ENCODE results near the gene TCEAL9. TPM values are rescaled to one million over a fixed set of nuclear protein-coding genes. Genes with fewer than 3 reads are reported as not detected.

Gene TCEAL9
- total RNA-seq, 5 donors from 2014 or later (not counting 1 experiment from before 2014, with no cell fraction given): 0.65 to 1.7 (median 1.3) TPM; not detected in 1

GRCh38 chrX:103393487-103393886, 37.2 kb downstream of the TCEAL9 start:
- peaks cover 0 to 4% (median 0%) of the 10 kb centered on the region in 3 donors for H3K4me1 Mint-ChIP-seq
- H3K4me1 ChIP-seq (ENCODE audit: control insufficient read depth in 1 of 2, extremely low read depth in 1 of 2, insufficient read depth in 2 of 2, low read length in 2 of 2): no peaks in the 10 kb centered on the region
- no peak overlapping the region for H3K4me3 ChIP-seq (ENCODE audit: control insufficient read depth in 1 of 2, extremely low read depth in 1 of 2, low read length in 1 of 2)
- peaks cover 8 to 29% of the 10 kb centered on the region in 2 donors for H3K27me3 Mint-ChIP-seq
- H3K27ac ChIP-seq (ENCODE audit: low read length): no peak overlapping the region
- H3K27ac Mint-ChIP-seq: no peak overlapping the region
- H3K36me3 ChIP-seq (ENCODE audit: control insufficient read depth in 2 of 2, extremely low read depth in 1 of 2, insufficient read depth in 1 of 2, low read length in 1 of 2): no peaks in the 10 kb centered on the region
- no peaks in the 10 kb centered on the region for H3K9me3 Mint-ChIP-seq
- no peaks in the 10 kb centered on the region for H3K36me3 Mint-ChIP-seq
- no peaks in the 10 kb centered on the region for H3K27me3 ChIP-seq (replicated peaks in 1 of 2; ENCODE audit: control insufficient read depth in 2 of 2, extremely low read depth in 1 of 2, insufficient read depth in 2 of 2, low read length in 1 of 2)
- ChIA-PET POLR2A (no interaction called here), CTCF (no interaction called here)
- no peak for DNase-seq
- no peaks in the 10 kb centered on the region for H3K9me3 ChIP-seq
- 80% methylated on average over 1 of the region's 3 CpGs for WGBS (ENCODE audit: insufficient coverage)
- ATAC-seq (replicated peaks in 1 of 4): no peak
- H3K4me3 Mint-ChIP-seq: no peak overlapping the region

- H3K36me3 Mint-ChIP-seq: no peaks in the 10 kb centered on the region
- Histone ChIP-seq H3K4me1 (ENCODE audit: control insufficient read depth in 1 of 2, extremely low read depth in 1 of 2, insufficient read depth in 2 of 2, low read length in 2 of 2) (no peaks in the 10 kb centered on the region), H3K36me3 (ENCODE audit: control insufficient read depth in 2 of 2, extremely low read depth in 1 of 2, insufficient read depth in 1 of 2, low read length in 1 of 2) (no peaks in the 10 kb centered on the region), H3K27ac (ENCODE audit: low read length) (no peak overlapping the region), H3K4me3 (ENCODE audit: control insufficient read depth in 1 of 2, extremely low read depth in 1 of 2, low read length in 1 of 2) (no peak overlapping the region), H3K9me3 (no peaks in the 10 kb centered on the region), H3K27me3 (replicated peaks in 1 of 2; ENCODE audit: control insufficient read depth in 2 of 2, extremely low read depth in 1 of 2, insufficient read depth in 2 of 2, low read length in 1 of 2) (no peaks in the 10 kb centered on the region)
- WGBS (ENCODE audit: insufficient coverage): no CpG with 5 or more reads among the region's 5 CpGs
- no peaks in the 10 kb centered on the region for H3K4me1 Mint-ChIP-seq
- no peaks in the 10 kb centered on the region for H3K9me3 Mint-ChIP-seq
- ChIA-PET POLR2A (no interaction called here), CTCF (no interaction called here)
- H3K27ac Mint-ChIP-seq: no peak overlapping the region
- ATAC-seq (replicated peaks in 1 of 4): no peak
- H3K27me3 Mint-ChIP-seq: peaks cover 0 to 20% of the 10 kb centered on the region in 2 donors
- no peak for DNase-seq
- no peak overlapping the region for H3K4me3 Mint-ChIP-seq
Measured at GRCh38 chrX:103396186-103396585, 39.9 kb downstream of the TCEAL9 start.

GRCh38 chrX:103396660-103397059, 40.4 kb downstream of the TCEAL9 start:
- peaks cover 0 to 18% of the 10 kb centered on the region in 2 donors for H3K27me3 Mint-ChIP-seq
- POLR2A ChIA-PET: no interaction called here
- WGBS (ENCODE audit: insufficient coverage): 17% methylated on average over 1 of the region's 2 CpGs
- Histone ChIP-seq H3K4me3 (ENCODE audit: control insufficient read depth in 1 of 2, extremely low read depth in 1 of 2, low read length in 1 of 2) (no peak overlapping the region), H3K27ac (ENCODE audit: low read length) (no peak overlapping the region), H3K36me3 (ENCODE audit: control insufficient read depth in 2 of 2, extremely low read depth in 1 of 2, insufficient read depth in 1 of 2, low read length in 1 of 2) (no peaks in the 10 kb centered on the region), H3K4me1 (ENCODE audit: control insufficient read depth in 1 of 2, extremely low read depth in 1 of 2, insufficient read depth in 2 of 2, low read length in 2 of 2) (no peaks in the 10 kb centered on the region), H3K27me3 (replicated peaks in 1 of 2; ENCODE audit: control insufficient read depth in 2 of 2, extremely low read depth in 1 of 2, insufficient read depth in 2 of 2, low read length in 1 of 2) (no peaks in the 10 kb centered on the region), H3K9me3 (no peaks in the 10 kb centered on the region)
- no peaks in the 10 kb centered on the region for H3K36me3 Mint-ChIP-seq
- H3K27ac Mint-ChIP-seq: no peak overlapping the region
- CTCF ChIA-PET: no interaction called here
- ATAC-seq (replicated peaks in 1 of 4) (no peak), DNase-seq (no peak)
- no peak overlapping the region for H3K4me3 Mint-ChIP-seq
- no peaks in the 10 kb centered on the region for H3K4me1 Mint-ChIP-seq
- no peaks in the 10 kb centered on the region for H3K9me3 Mint-ChIP-seq

- CTCF ChIA-PET: no interaction called here
- no CpG with 5 or more reads among the region's 4 CpGs for WGBS (ENCODE audit: insufficient coverage)
- no peak for DNase-seq
- POLR2A ChIA-PET: interaction anchor here in 1 of 2 donors (0.7 kb wide), 1 partner anchor 214 kb away, joined by 3 read pairs; no protein-coding TSS in a partner anchor
- Histone ChIP-seq H3K36me3 (ENCODE audit: control insufficient read depth in 2 of 2, extremely low read depth in 1 of 2, insufficient read depth in 1 of 2, low read length in 1 of 2) (no peaks in the 10 kb centered on the region), H3K27ac (ENCODE audit: low read length) (no peak overlapping the region), H3K27me3 (replicated peaks in 1 of 2; ENCODE audit: control insufficient read depth in 2 of 2, extremely low read depth in 1 of 2, insufficient read depth in 2 of 2, low read length in 1 of 2) (no peaks in the 10 kb centered on the region), H3K4me3 (ENCODE audit: control insufficient read depth in 1 of 2, extremely low read depth in 1 of 2, low read length in 1 of 2) (no peak overlapping the region), H3K4me1 (ENCODE audit: control insufficient read depth in 1 of 2, extremely low read depth in 1 of 2, insufficient read depth in 2 of 2, low read length in 2 of 2) (no peaks in the 10 kb centered on the region), H3K9me3 (no peaks in the 10 kb centered on the region)
- H3K4me1 Mint-ChIP-seq: no peaks in the 10 kb centered on the region
- no peaks in the 10 kb centered on the region for H3K36me3 Mint-ChIP-seq
- ATAC-seq (replicated peaks in 1 of 4): no peak
- H3K9me3 Mint-ChIP-seq: no peaks in the 10 kb centered on the region
- H3K27me3 Mint-ChIP-seq: peaks cover 0 to 18% of the 10 kb centered on the region in 2 donors
- no peak overlapping the region for H3K4me3 Mint-ChIP-seq
- H3K27ac Mint-ChIP-seq: no peak overlapping the region
Measured at GRCh38 chrX:103397707-103398106, 41.4 kb downstream of the TCEAL9 start.

GRCh38 chrX:103398421-103398864, 42.1 kb downstream of the TCEAL9 start:
- Histone ChIP-seq H3K9me3 (no peaks in the 10 kb centered on the region), H3K4me3 (ENCODE audit: control insufficient read depth in 1 of 2, extremely low read depth in 1 of 2, low read length in 1 of 2) (no peak overlapping the region), H3K27me3 (replicated peaks in 1 of 2; ENCODE audit: control insufficient read depth in 2 of 2, extremely low read depth in 1 of 2, insufficient read depth in 2 of 2, low read length in 1 of 2) (no peaks in the 10 kb centered on the region), H3K36me3 (ENCODE audit: control insufficient read depth in 2 of 2, extremely low read depth in 1 of 2, insufficient read depth in 1 of 2, low read length in 1 of 2) (no peaks in the 10 kb centered on the region), H3K4me1 (ENCODE audit: control insufficient read depth in 1 of 2, extremely low read depth in 1 of 2, insufficient read depth in 2 of 2, low read length in 2 of 2) (no peaks in the 10 kb centered on the region), H3K27ac (ENCODE audit: low read length) (no peak overlapping the region)
- Mint-ChIP-seq H3K9me3 (no peaks in the 10 kb centered on the region), H3K27ac (no peak overlapping the region), H3K36me3 (no peaks in the 10 kb centered on the region), H3K27me3 (peaks cover 0 to 18% of the 10 kb centered on the region in 2 donors), H3K4me1 (no peaks in the 10 kb centered on the region), H3K4me3 (no peak overlapping the region)
- CTCF ChIA-PET: no interaction called here
- POLR2A ChIA-PET: no interaction called here
- WGBS (ENCODE audit: insufficient coverage): 0% methylated on average over 1 of the region's 1 CpG
- DNase-seq (no peak), ATAC-seq (replicated peaks in 1 of 4) (no peak)

GRCh38 chrX:103399744-103400143, 43.4 kb downstream of the TCEAL9 start:
- Mint-ChIP-seq H3K9me3 (no peaks in the 10 kb centered on the region), H3K4me3 (no peak overlapping the region), H3K27ac (no peak overlapping the region), H3K4me1 (peaks cover 5 to 8% (median 7%) of the 10 kb centered on the region in 3 donors), H3K27me3 (peaks cover 0 to 23% of the 10 kb centered on the region in 2 donors), H3K36me3 (no peaks in the 10 kb centered on the region)
- Histone ChIP-seq H3K36me3 (ENCODE audit: control insufficient read depth in 2 of 2, extremely low read depth in 1 of 2, insufficient read depth in 1 of 2, low read length in 1 of 2) (no peaks in the 10 kb centered on the region), H3K27me3 (replicated peaks in 1 of 2; ENCODE audit: control insufficient read depth in 2 of 2, extremely low read depth in 1 of 2, insufficient read depth in 2 of 2, low read length in 1 of 2) (peaks cover 0 to 1% of the 10 kb centered on the region in 2 experiments), H3K27ac (ENCODE audit: low read length) (no peak overlapping the region), H3K4me3 (ENCODE audit: control insufficient read depth in 1 of 2, extremely low read depth in 1 of 2, low read length in 1 of 2) (no peak overlapping the region), H3K4me1 (ENCODE audit: control insufficient read depth in 1 of 2, extremely low read depth in 1 of 2, insufficient read depth in 2 of 2, low read length in 2 of 2) (peaks cover 0 to 4% of the 10 kb centered on the region in 2 experiments), H3K9me3 (no peaks in the 10 kb centered on the region)
- no peak for ATAC-seq (replicated peaks in 1 of 4)
- CTCF ChIA-PET: no interaction called here
- POLR2A ChIA-PET: no interaction called here
- no peak for DNase-seq
- WGBS (ENCODE audit: insufficient coverage): no CpG with 5 or more reads among the region's 1 CpG

GRCh38 chrX:103400931-103401330, 44.6 kb downstream of the TCEAL9 start:
- no peak overlapping the region for H3K4me3 ChIP-seq (ENCODE audit: control insufficient read depth in 1 of 2, extremely low read depth in 1 of 2, low read length in 1 of 2)
- WGBS (ENCODE audit: insufficient coverage): no CpG with 5 or more reads among the region's 1 CpG
- H3K27ac ChIP-seq (ENCODE audit: low read length): no peak overlapping the region
- no peak overlapping the region for H3K4me3 Mint-ChIP-seq
- DNase-seq (no peak), ATAC-seq (replicated peaks in 1 of 4) (no peak)
- H3K4me1 Mint-ChIP-seq: peaks cover 11 to 16% (median 13%) of the 10 kb centered on the region in 3 donors
- POLR2A ChIA-PET: no interaction called here
- no peaks in the 10 kb centered on the region for H3K9me3 Mint-ChIP-seq
- H3K27me3 Mint-ChIP-seq: peaks cover 0 to 31% of the 10 kb centered on the region in 2 donors
- H3K36me3 ChIP-seq (ENCODE audit: control insufficient read depth in 2 of 2, extremely low read depth in 1 of 2, insufficient read depth in 1 of 2, low read length in 1 of 2): no peaks in the 10 kb centered on the region
- H3K4me1 ChIP-seq (ENCODE audit: control insufficient read depth in 1 of 2, extremely low read depth in 1 of 2, insufficient read depth in 2 of 2, low read length in 2 of 2): peaks cover 0 to 7% of the 10 kb centered on the region in 2 experiments
- H3K27me3 ChIP-seq (replicated peaks in 1 of 2; ENCODE audit: control insufficient read depth in 2 of 2, extremely low read depth in 1 of 2, insufficient read depth in 2 of 2, low read length in 1 of 2): peaks cover 0 to 4% of the 10 kb centered on the region in 2 experiments
- no peak overlapping the region for H3K27ac Mint-ChIP-seq
- CTCF ChIA-PET: no interaction called here
- H3K36me3 Mint-ChIP-seq: no peaks in the 10 kb centered on the region
- H3K9me3 ChIP-seq: no peaks in the 10 kb centered on the region

All from T-cell (primary cell).